K562 (cell line): ENCODE results near the gene CARD9. TPM values are rescaled to one million over a fixed set of nuclear protein-coding genes. Genes with fewer than 3 reads are reported as not detected.

ENCODE experiments used
- ATF7 ChIP-seq: fragments of 450-650 bp; IDR thresholded peaks from 2 replicates; pipeline ENCODE4 v1.7.1; 2014; ENCODE audit warnings: mild to moderate bottlenecking, moderate library complexity
- BRF1 ChIP-seq: IDR thresholded peaks from 3 replicates; pipeline ENCODE4 v1.6.1; 2011; ENCODE audit warnings: borderline replicate concordance, mild to moderate bottlenecking; ENCODE audit not compliant: insufficient read length; ENCODE audit errors: extremely low read depth
- CEBPB ChIP-seq: fragments of 450-650 bp; IDR thresholded peaks from 2 replicates; pipeline ENCODE4 v1.6.1; 2016; ENCODE audit warnings: missing genetic modification characterization, missing compliant biosample characterization
- ELF1 ChIP-seq: fragments of 200-800 bp; sonication (Bioruptor generic); IDR thresholded peaks from 2 replicates; pipeline ENCODE4 v1.6.1; 2016; ENCODE audit warnings: missing genetic modification characterization, missing compliant biosample characterization
- HNRNPLL ChIP-seq: fragments of 200-400 bp; formaldehyde crosslinking; IDR thresholded peaks from 2 replicates; pipeline ENCODE4 v1.6.1; 2017; ENCODE audit warnings: low read length, low read depth, mild to moderate bottlenecking; ENCODE audit not compliant: poor library complexity, severe bottlenecking
- KDM5B ChIP-seq: fragments of 200-600 bp; sonication (generic); IDR thresholded peaks from 2 replicates; pipeline ENCODE4 v1.6.1; 2012; ENCODE audit warnings: low read depth, mild to moderate bottlenecking, moderate library complexity, low read length, control low read depth, inconsistent platforms; ENCODE audit not compliant: insufficient replicate concordance
- MYNN ChIP-seq, 2 experiments: sonication (generic); formaldehyde crosslinking in 1 of 2; IDR thresholded peaks; 2 replicates each; pipeline versions ENCODE4 v1.5.0 to v1.6.1; 2016 to 2020; ENCODE audit warnings: antibody characterized with exemption in 1 of 2, missing genetic modification reagents in 1 of 2
- SP2 ChIP-seq: IDR thresholded peaks from 2 replicates; pipeline ENCODE4 v1.6.1; 2011; ENCODE audit warnings: mild to moderate bottlenecking, low read depth, low read length, moderate library complexity; ENCODE audit not compliant: poor library complexity, severe bottlenecking; ENCODE audit errors: extremely low read depth
- SRF ChIP-seq, 2 experiments: fragments of 250-450, 450-650 bp in 1 of 2; sonication (Bioruptor Pico) in 1 of 2; sonication (generic) in 1 of 2; formaldehyde crosslinking; IDR thresholded peaks; 2 replicates each; pipeline versions ENCODE4 v1.5.0 to v1.5.1; 2020 to 2022; ENCODE audit warnings: mild to moderate bottlenecking in 1 of 2, missing genetic modification reagents in 1 of 2
- STAG1 ChIP-seq: sonication (generic); formaldehyde crosslinking; IDR thresholded peaks from 2 replicates; pipeline ENCODE4 v1.5.0; 2020; ENCODE audit warnings: missing genetic modification reagents, borderline replicate concordance
- XRCC5 ChIP-seq: fragments of 200-400 bp; formaldehyde crosslinking; IDR thresholded peaks from 2 replicates; pipeline ENCODE4 v1.6.1; 2017; ENCODE audit warnings: low read depth, mild to moderate bottlenecking, low read length
- ZFX ChIP-seq: sonication (generic); formaldehyde crosslinking; IDR thresholded peaks from 2 replicates; pipeline ENCODE4 v1.8.0; 2022; ENCODE audit warnings: mild to moderate bottlenecking, missing genetic modification reagents, moderate library complexity
- ZNF592 ChIP-seq: fragments of 450-650 bp; IDR thresholded peaks from 2 replicates; pipeline ENCODE4 v1.6.1; 2017; ENCODE audit warnings: antibody characterized with exemption, mild to moderate bottlenecking
- ZNF609 ChIP-seq: sonication (generic); formaldehyde crosslinking; IDR thresholded peaks from 2 replicates; pipeline ENCODE4 v1.8.1; 2023; ENCODE audit warnings: missing genetic modification reagents, mild to moderate bottlenecking, borderline replicate concordance
- polyA plus RNA-seq, 8 experiments: library from polyadenylated mRNA; depleted of rRNA in 4 of 8; stranded (reverse) in 5 of 8; unstranded in 3 of 8; fragments of >200 nt; fragmentation: Nextera tagmentation in 2 of 8; fragmentation: Illumina TruSeq in 1 of 8; extraction: Ambion mirVana in 2 of 8; extraction: Trizol in 1 of 8; gene quantifications; 2 replicates each; pipeline versions ENCODE4 v1.2.1 to v1.2.3, GENCODE V29; 2011 to 2014; ENCODE audit warnings: inconsistent platforms in 1 of 8, missing spikeins in 1 of 8
- total RNA-seq, 7 experiments: library from RNA; depleted of rRNA in 6 of 7; stranded (reverse); fragments of >200 nt in 6 of 7; fragmentation: Illumina TruSeq in 2 of 7; extraction: Trizol in 2 of 7; gene quantifications; 2 replicates each; pipeline versions ENCODE4 v1.2.1 to v1.2.3, GENCODE V29; 2011 to 2021; ENCODE audit warnings: low replicate concordance in 1 of 7
- TF ChIP-seq, protein P1 (sequence below): fragments of 250-450 bp; sonication (Bioruptor Pico); IDR thresholded peaks from 2 replicates; pipeline ENCODE4 v1.8.0; 2022; ENCODE audit warnings: moderate library complexity, mild to moderate bottlenecking, inconsistent platforms

CARD9 gene
- total and polyA plus RNA-seq, 9 of the 15 experiments (the other 6 are each of a cell fraction or from before 2014, with no cell fraction given) = 1.7 to 53.0 (median 9.7) TPM

GRCh38 chr9:136400038-136400834 lies 26.8 kb upstream of the CARD9 start, which contains the start of gene SNAPC4 (continued):
- no peak for TF ChIP-seq HNRNPLL
- TF ChIP-seq SRF (CRISPR knock-in tag; IDR thresholded peaks at IDR 0.05) = 0 out of 4 replicates have a peak, but pooled peaks of 1 of the 2 experiments have one; percentile 9
- peak; percentile 65 for TF ChIP-seq ELF1 (tag)
- TF ChIP-seq ZFX (CRISPR knock-in tag) = peak; percentile 60
- TF ChIP-seq ATF7 = peak; percentile 74; the same call in 1 of the 2 replicates
- TF ChIP-seq STAG1 (CRISPR knock-in tag) = peak; percentile 70; the same call in 1 of the 2 replicates
- TF ChIP-seq ZNF592 = peak; percentile 82
- TF ChIP-seq, protein P1, sequence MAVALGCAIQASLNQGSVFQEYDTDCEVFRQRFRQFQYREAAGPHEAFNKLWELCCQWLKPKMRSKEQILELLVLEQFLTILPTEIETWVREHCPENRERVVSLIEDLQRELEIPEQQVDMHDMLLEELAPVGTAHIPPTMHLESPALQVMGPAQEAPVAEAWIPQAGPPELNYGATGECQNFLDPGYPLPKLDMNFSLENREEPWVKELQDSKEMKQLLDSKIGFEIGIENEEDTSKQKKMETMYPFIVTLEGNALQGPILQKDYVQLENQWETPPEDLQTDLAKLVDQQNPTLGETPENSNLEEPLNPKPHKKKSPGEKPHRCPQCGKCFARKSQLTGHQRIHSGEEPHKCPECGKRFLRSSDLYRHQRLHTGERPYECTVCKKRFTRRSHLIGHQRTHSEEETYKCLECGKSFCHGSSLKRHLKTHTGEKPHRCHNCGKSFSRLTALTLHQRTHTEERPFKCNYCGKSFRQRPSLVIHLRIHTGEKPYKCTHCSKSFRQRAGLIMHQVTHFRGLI (CRISPR knock-in tag) = no peak
- TF ChIP-seq SP2 = peak; percentile 76
- TF ChIP-seq ZNF609 (CRISPR knock-in tag) = 0 out of 2 replicates have a peak, but pooled peaks have one; percentile 26
- no peak for TF ChIP-seq BRF1
- 0 out of 2 replicates have a peak, but pooled peaks have one; percentile 17 for TF ChIP-seq MYNN (IDR thresholded peaks at IDR 0.05)
- TF ChIP-seq MYNN (CRISPR knock-in tag; IDR thresholded peaks at IDR 0.05) = no peak
- 0 out of 2 replicates have a peak, but pooled peaks have one; percentile 10 for TF ChIP-seq CEBPB (tag)
- peak; percentile 83 for TF ChIP-seq KDM5B
- peak; percentile 2 for TF ChIP-seq XRCC5
